GM10266 (cell line): Measurements from ENCODE around the gene ANXA4.

Experiments
- DNase-seq: peaks from one replicate; pipeline ENCODE4 v3.0.0; 2012; ENCODE audit errors: extremely low spot score
- TF ChIP-seq, protein P1 (sequence below): IDR thresholded peaks from 2 replicates; pipeline ENCODE4 v1.5.1; 2012; ENCODE audit warnings: mild to moderate bottlenecking, low read depth; ENCODE audit not compliant: control insufficient read depth, insufficient read depth; ENCODE audit errors: missing control alignments

Gene ANXA4

DNA sequence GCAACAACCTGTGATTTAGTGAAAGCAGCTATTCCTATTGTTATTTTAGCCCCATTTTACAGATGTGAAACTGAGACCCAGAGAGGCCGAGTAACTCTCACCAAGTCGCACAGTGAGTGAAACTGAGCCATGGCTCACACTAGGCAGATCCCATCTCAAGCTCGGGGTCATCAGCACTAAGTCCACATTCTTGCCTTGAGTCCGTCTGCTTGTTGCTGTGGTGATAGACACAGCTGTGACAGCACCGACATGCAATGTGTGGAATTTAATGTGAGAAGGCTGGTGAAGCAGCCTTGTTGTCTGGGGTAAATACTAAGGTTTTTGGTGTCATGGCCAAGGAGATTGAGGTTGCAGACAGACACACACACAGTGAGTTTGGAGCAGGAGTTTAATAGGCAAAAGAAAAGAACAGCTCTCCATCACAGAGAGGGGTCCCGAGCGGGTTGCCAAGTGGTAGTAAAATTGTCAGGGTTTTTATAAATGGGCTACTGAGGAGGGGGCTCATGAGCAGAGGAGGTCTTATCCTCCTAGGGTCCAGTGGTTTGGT lies 47.3 kb downstream of the ANXA4 start:
- DNase-seq = peak; percentile 17
- TF ChIP-seq, protein P1, sequence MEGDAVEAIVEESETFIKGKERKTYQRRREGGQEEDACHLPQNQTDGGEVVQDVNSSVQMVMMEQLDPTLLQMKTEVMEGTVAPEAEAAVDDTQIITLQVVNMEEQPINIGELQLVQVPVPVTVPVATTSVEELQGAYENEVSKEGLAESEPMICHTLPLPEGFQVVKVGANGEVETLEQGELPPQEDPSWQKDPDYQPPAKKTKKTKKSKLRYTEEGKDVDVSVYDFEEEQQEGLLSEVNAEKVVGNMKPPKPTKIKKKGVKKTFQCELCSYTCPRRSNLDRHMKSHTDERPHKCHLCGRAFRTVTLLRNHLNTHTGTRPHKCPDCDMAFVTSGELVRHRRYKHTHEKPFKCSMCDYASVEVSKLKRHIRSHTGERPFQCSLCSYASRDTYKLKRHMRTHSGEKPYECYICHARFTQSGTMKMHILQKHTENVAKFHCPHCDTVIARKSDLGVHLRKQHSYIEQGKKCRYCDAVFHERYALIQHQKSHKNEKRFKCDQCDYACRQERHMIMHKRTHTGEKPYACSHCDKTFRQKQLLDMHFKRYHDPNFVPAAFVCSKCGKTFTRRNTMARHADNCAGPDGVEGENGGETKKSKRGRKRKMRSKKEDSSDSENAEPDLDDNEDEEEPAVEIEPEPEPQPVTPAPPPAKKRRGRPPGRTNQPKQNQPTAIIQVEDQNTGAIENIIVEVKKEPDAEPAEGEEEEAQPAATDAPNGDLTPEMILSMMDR = no peak

DNA sequence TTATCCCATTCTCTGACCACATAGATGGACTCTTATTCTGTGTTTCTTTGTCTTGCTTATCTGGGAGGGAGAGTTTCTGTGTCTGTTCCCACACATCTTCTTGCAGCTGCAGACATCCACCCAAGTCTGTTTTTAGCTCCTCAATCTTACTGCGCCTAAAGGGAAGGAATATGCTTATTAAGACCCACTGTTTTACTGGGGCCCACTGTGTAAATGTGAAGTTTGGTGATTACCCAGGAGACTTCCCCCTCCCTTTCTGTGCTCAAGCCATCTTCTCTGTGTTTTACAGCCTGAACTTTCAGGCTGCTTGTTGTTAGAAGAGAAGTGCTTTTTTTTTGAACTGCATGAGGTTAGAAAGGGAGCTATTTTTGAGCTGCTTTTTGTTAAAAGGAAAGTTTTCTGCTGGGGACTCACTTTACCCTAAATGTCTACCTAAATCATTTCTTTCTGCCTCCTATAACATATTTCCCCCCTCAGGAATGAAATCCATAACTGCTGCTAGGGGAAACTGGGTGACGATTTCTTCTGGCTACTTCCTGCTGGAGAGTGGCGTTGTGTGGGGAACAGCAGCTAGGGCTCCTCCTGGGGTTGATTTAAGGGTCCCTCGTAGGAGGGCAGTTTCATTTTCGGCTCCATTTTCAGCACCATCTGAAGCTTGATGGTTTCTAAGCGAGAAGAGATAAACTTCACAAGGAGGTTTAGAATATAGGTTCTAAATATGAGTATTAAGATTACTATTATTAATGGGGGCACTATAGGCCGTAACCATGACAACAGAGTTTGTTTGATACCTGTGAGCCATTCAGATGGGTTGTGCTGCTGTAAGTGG lies 48.1 kb downstream of the ANXA4 start:
- peak; percentile 19 for DNase-seq
- TF ChIP-seq, protein P1 = no peak

DNA sequence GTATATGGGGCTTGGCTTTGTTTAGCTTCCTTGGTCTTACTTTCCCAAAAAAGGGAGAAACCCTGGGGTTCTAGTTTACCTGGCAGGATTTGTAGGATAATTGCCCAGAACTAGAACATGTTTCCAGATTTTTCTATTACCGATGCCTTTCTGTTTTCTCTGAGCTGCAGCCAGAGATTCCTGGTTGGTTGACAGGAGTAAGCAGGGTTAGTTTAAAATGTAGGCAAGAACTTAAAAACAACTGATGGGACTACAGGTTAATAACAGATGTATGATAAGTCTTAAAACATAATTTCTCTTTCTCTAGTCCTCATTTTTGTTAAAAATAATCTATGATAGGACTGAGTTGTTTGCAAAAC lies 48.6 kb downstream of the ANXA4 start:
- TF ChIP-seq, protein P1 = no peak
- DNase-seq = no peak

DNA sequence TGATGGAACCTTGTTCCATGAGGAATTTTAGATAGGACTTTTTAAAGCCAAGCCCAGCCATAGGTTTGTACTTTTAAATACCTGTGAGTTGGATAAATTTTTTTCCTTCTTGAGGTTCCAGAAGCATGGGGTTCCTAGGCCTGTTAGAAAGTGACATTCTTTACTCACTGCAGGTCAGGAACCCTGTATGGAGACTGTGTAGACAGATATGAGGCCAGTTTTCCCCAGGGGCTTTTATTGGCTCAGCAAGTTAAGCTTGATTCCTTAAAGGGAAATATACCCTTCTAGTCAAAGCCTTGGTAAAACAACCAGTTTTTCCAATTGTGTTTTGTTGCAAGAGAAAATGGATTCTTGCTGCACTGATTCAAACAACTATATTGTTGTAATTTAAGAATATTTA lies 49.1 kb downstream of the ANXA4 start:
- DNase-seq = no peak
- TF ChIP-seq, protein P1 = no peak

GRCh38 chr2:69796174-69796573 lies 54.2 kb downstream of the ANXA4 start:
- TF ChIP-seq, protein P1 = no peak
- DNase-seq = no peak

GRCh38 chr2:69797235-69797634 lies 55.3 kb downstream of the ANXA4 start:
- no peak for DNase-seq
- TF ChIP-seq, protein P1 = no peak

- no peak for DNase-seq
- TF ChIP-seq, protein P1 = no peak
Measured at GRCh38 chr2:69797836-69798289, 55.9 kb downstream of the ANXA4 start.
